MM.1S (cell line): ENCODE data around the gene FAM83B.

ENCODE experiments used
- CTCF ChIP-seq: fragments of 300-600 bp; sonication (generic); IDR thresholded peaks from 2 replicates; pipeline ENCODE4 v1.5.1; 2016; ENCODE audit warnings: antibody characterized with exemption, low read length, mixed read lengths
- EZH2 ChIP-seq: fragments of 300-600 bp; sonication (generic); optimal IDR thresholded peaks from 2 replicates; pipeline ENCODE3; 2017; ENCODE audit warnings: low read depth, mild to moderate bottlenecking, antibody characterized with exemption, low read length, mixed read lengths

GRCh38 chr6:54830216-54830615, 16.4 kb upstream of the FAM83B start:
- no peak for TF ChIP-seq CTCF
- no peak for TF ChIP-seq EZH2
